ENCODE measurements around the gene ZNF280D.

- no peak for TF ChIP-seq CTCF (CRISPR knock-in tag; IDR thresholded peaks at IDR 0.05)
- TF ChIP-seq POLR2A (IDR thresholded peaks at IDR 0.05; ENCODE audit: insufficient read depth in 1 of 2, low read depth in 2 of 2, low read length in 2 of 2): no peak
- no peak for TF ChIP-seq ZNF24 (IDR thresholded peaks at IDR 0.05)
- no peak for TF ChIP-seq CBX2 (IDR thresholded peaks at IDR 0.05; ENCODE audit: low read depth, low read length)
- TF ChIP-seq CBX2 (CRISPR knock-in tag; IDR thresholded peaks at IDR 0.05; ENCODE audit: low read depth): no peak
- no peak for TF ChIP-seq ZNF260 (CRISPR knock-in tag; IDR thresholded peaks at IDR 0.05; ENCODE audit: borderline replicate concordance, low read depth)
- TF ChIP-seq IRF1 (CRISPR knock-in tag; IDR thresholded peaks at IDR 0.05; ENCODE audit: low read depth): no peak
- TF ChIP-seq ZNF484 (CRISPR knock-in tag; IDR thresholded peaks at IDR 0.05; ENCODE audit: borderline replicate concordance, low read depth): no peak
- TF ChIP-seq ELF4 (CRISPR knock-in tag; IDR thresholded peaks at IDR 0.05; ENCODE audit: borderline replicate concordance): no peak
These were observed 26.9 kb upstream of the ZNF280D start for GRCh38 chr15:56760186-56760585.
